WI38 (cell line): Measurements from ENCODE around the gene ACTRT2.

Source experiments
- H3K4me3 ChIP-seq: 2 replicates; pipeline ENCODE4 v1.5.1; 2011; ENCODE audit warnings: low read depth, mild to moderate bottlenecking, control low read depth, low read length
- CTCF ChIP-seq: IDR thresholded peaks from 2 replicates; pipeline ENCODE4 v1.5.1; 2012; ENCODE audit warnings: low read depth, mild to moderate bottlenecking, control low read depth, low read length

ACTRT2 gene

GRCh38 chr1:3053986-3054385 lies 32.7 kb downstream of the ACTRT2 start:
- no peak for TF ChIP-seq CTCF
- no peak overlapping the region for H3K4me3 ChIP-seq

- no peak overlapping the region for H3K4me3 ChIP-seq
- TF ChIP-seq CTCF, result no peak
These were observed 33.2 kb downstream of the ACTRT2 start for GRCh38 chr1:3054474-3054873.

GRCh38 chr1:3055051-3055450 lies 33.8 kb downstream of the ACTRT2 start:
- no peak for TF ChIP-seq CTCF
- no peak overlapping the region for H3K4me3 ChIP-seq

DNA sequence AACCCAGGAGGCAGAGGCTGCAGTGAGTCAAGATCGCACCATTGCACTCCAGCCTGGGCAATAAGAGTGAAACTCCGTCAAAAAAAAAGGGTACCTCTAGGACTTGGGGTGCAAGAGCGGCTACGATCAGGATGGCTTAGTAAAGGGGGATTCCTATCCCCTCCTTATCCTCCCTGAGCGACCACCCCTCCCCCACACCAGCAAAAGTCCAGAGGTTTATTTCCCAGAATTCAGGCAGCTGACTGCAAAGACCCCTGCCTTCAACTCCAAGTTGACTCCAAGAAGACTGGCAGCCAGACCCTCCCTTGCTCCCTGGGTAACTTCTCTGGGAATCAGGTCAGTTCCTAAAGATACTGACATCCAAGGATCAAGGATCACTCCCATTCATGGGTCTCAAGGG lies 35.4 kb downstream of the ACTRT2 start:
- no peak overlapping the region for H3K4me3 ChIP-seq
- no peak for TF ChIP-seq CTCF

- no peak overlapping the region for H3K4me3 ChIP-seq
- no peak for TF ChIP-seq CTCF
These were observed 37.2 kb downstream of the ACTRT2 start for GRCh38 chr1:3058263-3059030.

DNA sequence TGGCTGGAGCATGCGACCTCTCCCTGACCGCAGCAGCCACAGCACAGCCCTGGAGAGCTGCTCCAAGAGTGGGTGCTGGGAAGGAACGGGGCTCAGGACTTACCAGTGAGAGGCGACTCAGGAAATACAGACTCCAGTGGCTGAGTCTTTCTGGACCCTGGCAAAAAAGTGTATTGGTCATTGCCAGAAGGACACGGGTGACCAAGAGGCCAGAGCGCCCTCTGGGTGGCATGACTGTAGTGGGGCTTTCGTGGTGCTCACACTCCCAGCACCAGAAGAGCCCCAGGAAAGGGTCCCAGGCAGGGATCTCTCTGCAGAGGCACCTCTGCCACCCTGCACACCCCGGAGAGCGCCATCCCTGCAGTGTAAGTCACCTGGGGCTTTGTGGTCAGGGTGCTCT lies 38.9 kb downstream of the ACTRT2 start:
- H3K4me3 ChIP-seq, result no peak overlapping the region
- TF ChIP-seq CTCF, result no peak

DNA sequence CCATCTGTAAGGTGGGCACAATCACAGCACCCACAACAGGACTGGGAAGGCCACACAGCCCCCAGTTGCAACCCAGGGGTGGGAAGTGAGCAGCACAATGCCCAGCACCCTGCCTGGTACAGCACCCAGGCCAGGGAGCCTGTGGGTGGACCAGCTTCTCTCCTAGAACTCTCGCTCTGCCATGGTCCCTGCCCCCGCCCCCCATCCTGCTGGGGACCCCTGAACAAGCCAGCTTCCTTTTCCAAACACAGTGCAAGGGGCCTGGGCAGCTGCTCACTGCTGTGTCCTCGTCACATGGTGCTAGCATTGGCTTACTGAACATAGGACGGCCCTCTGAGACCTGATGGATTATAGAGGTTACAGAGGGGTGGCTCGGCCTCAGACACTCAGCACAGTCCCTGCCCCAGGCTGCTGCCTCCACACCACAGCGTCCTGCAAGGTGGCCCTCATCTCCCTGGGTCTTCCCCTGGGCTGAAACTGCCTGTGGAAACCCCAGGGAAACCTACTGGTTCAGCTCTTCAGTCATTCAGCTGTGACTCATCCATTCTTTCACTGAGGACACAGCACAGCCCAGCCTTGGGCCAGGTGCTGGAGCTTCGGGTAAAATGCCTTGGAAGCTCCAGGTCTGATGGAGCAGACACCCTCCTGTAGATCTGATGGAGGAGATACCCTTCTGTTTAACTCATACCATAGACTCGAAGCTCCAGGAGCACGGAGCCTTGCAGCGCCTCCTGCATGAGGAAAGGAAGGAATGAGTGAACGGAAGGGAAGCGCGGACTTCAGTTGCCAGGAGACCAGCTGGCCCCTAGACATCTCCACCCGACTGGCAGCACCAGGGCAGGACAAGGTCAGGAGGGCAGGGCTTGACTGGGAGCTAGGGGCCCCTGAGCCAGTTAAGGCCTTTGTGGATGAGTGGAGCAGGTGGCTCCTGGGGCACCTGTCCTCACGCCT lies 39.6 kb downstream of the ACTRT2 start:
- H3K4me3 ChIP-seq, result no peak overlapping the region
- no peak for TF ChIP-seq CTCF
